Measurements from ENCODE around the gene CHRNA4. TPM values are rescaled to one million over a fixed set of nuclear protein-coding genes. Genes with fewer than 3 reads are reported as not detected.
"Not testable (repeated sequence)": the region's sequence is repeated elsewhere in the genome, so short reads cannot be mapped to it uniquely, and the experiment has no call there.

Gene CHRNA4
- total RNA-seq, 2 experiments from 2014 or later: not detected

DNA sequence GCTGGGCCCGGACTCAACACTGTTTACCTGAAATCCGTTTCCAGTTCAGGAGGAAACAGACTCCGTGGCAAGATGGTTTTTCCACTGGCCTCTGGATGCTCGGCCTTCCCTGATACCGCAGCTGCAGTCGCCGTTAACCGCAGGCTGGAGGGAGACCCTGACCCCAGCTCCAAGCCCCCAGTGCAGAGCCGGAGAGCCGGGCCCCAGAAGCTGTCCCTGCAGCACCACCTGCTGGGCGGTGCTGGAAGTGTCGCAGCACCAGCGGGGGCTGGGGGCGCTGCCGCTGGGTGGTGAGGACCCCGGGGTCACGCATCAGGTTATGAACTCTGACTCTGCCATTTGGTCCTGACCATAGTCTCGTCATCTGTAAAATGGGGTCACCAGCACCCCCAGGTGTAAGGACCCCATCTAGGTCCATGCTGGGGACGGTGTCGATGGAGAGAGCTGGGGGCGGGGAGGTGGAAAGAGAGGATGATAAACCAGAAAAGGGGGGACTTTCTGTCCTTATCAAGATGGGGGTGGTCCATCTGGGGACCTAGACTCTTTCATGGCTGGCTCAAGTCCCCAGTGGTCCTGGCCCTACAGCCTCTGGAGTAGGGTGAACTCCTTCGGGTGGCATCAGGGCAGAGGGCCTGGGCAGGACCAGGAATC lies 20.8 kb upstream of the CHRNA4 start:
- Mint-ChIP-seq H3K4me1 (no peaks in the 10 kb centered on the region), H3K27ac (no peak overlapping the region), H3K27me3 (peaks cover 13% of the 10 kb centered on the region), H3K9me3 (ENCODE audit: low read depth) (peaks cover 11% of the 10 kb centered on the region), H3K36me3 (ENCODE audit: low read depth) (no peaks in the 10 kb centered on the region), H3K4me3 (no peak overlapping the region)
- ChIA-PET POLR2A (interaction anchor here (1.2 kb wide), 1 partner anchor 159 kb away, joined by 5 read pairs; no protein-coding TSS in a partner anchor), CTCF (interaction anchor here (0.6 to 2.2 kb wide), 11 partner anchors 8 to 351 kb away, joined by 3 to 9 read pairs (median 4); no protein-coding TSS in a partner anchor)
- intact Hi-C loops (cut with DNase I, micrococcal nuclease): loop anchor here (1.0 to 5.0 kb wide), 6 partner anchors 73 to 325 kb away; no protein-coding TSS in a partner anchor
- peak; percentile 58 for ATAC-seq
- DNase-seq: peak; percentile 59

- intact Hi-C loops (cut with DNase I, micrococcal nuclease): loop anchor here (5.0 kb wide), 2 partner anchors 73 to 323 kb away; no protein-coding TSS in a partner anchor
- no peak overlapping the region for H3K27ac Mint-ChIP-seq
- no peaks in the 10 kb centered on the region for H3K36me3 Mint-ChIP-seq (ENCODE audit: low read depth)
These were observed 19.3 kb upstream of the CHRNA4 start for GRCh38 chr20:63380346-63380870.

GRCh38 chr20:63379872-63380271 lies 18.7 kb upstream of the CHRNA4 start:
- CTCF ChIA-PET: interaction anchor here (0.6 to 2.1 kb wide), 2 partner anchors 70 to 154 kb away, joined by 3 to 6 read pairs; no protein-coding TSS in a partner anchor
- H3K4me1 Mint-ChIP-seq; H3K9me3 Mint-ChIP-seq (ENCODE audit: low read depth); H3K36me3 Mint-ChIP-seq (ENCODE audit: low read depth); H3K27ac Mint-ChIP-seq; POLR2A ChIA-PET; DNase-seq; H3K4me3 Mint-ChIP-seq: not testable (repeated sequence)
- ATAC-seq: peak; percentile 30
- intact Hi-C loops (cut with DNase I, micrococcal nuclease): loop anchor here (5.0 kb wide), 2 partner anchors 73 to 323 kb away; no protein-coding TSS in a partner anchor
- H3K27me3 Mint-ChIP-seq: peaks cover 15% of the 10 kb centered on the region

More at GRCh38 chr20:63380346-63380870, 19.3 kb upstream of the CHRNA4 start:
- no peak overlapping the region for H3K4me3 Mint-ChIP-seq
- ChIA-PET CTCF (interaction anchor here (0.6 to 2.2 kb wide), 7 partner anchors 10 to 747 kb away, joined by 3 to 9 read pairs (median 4); no protein-coding TSS in a partner anchor), POLR2A (no interaction called here)
- DNase-seq (no peak), ATAC-seq (no peak)
- H3K27me3 Mint-ChIP-seq: peaks cover 16% of the 10 kb centered on the region
- peaks cover 2% of the 10 kb centered on the region for H3K4me1 Mint-ChIP-seq
- no peaks in the 10 kb centered on the region for H3K9me3 Mint-ChIP-seq (ENCODE audit: low read depth)

DNA sequence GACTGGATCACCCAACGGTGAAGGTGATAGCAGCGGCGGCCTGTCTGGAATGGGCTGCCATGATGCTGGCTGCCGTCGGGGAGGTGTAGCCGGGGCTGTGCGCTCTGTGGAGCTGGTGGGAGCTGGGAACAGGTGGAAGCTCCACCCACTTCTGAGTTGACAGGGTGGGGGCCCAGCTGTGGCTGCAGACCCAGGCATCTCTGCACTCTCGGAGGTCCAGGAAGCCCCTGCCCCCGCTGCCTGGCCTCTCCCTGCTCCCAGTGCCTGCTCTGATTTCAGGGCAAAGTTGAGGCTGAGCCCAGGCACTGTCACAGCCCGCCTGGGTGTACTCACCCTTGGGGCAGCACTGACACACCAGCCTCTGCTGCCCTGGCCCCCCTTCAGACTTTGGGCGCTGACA lies 18.1 kb upstream of the CHRNA4 start:
- Mint-ChIP-seq H3K27me3 (peaks cover 14% of the 10 kb centered on the region), H3K4me1 (peaks cover 2% of the 10 kb centered on the region), H3K9me3 (ENCODE audit: low read depth) (no peaks in the 10 kb centered on the region), H3K27ac (no peak overlapping the region), H3K36me3 (ENCODE audit: low read depth) (no peaks in the 10 kb centered on the region), H3K4me3 (no peak overlapping the region)
- ATAC-seq (no peak), DNase-seq (no peak)
- intact Hi-C loops (cut with DNase I, micrococcal nuclease): no loop called here
- CTCF ChIA-PET: no interaction called here
- POLR2A ChIA-PET: no interaction called here

DNA sequence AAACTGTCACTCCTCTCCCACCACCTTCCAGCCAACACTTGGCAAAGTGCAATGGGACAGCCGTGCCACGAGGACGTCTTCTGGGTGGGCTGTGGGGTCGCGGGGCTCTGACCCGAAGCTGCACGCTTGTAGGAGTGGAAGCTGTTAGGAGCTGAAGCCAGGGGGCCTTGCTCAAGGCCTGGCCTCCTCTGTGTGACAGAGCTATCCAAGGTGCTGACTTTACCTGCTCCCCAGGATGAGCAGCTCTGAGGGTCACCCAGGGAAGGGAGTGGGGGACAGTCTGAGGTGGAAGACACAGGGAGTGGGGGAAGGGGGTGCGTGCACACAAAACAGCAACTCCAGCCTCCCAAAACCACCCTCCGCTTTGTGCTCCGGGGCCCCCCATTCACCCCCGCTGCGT lies 17.5 kb upstream of the CHRNA4 start:
- Mint-ChIP-seq H3K4me3 (no peak overlapping the region), H3K36me3 (ENCODE audit: low read depth) (no peaks in the 10 kb centered on the region), H3K27ac (no peak overlapping the region), H3K9me3 (ENCODE audit: low read depth) (no peaks in the 10 kb centered on the region), H3K4me1 (peaks cover 2% of the 10 kb centered on the region), H3K27me3 (peaks cover 14% of the 10 kb centered on the region)
- ChIA-PET CTCF (interaction anchor here (1.5 kb wide), 1 partner anchor 69 kb away, joined by 4 read pairs; no protein-coding TSS in a partner anchor), POLR2A (no interaction called here)
- DNase-seq (no peak), ATAC-seq (no peak)
- intact Hi-C loops (cut with DNase I, micrococcal nuclease): no loop called here

DNA sequence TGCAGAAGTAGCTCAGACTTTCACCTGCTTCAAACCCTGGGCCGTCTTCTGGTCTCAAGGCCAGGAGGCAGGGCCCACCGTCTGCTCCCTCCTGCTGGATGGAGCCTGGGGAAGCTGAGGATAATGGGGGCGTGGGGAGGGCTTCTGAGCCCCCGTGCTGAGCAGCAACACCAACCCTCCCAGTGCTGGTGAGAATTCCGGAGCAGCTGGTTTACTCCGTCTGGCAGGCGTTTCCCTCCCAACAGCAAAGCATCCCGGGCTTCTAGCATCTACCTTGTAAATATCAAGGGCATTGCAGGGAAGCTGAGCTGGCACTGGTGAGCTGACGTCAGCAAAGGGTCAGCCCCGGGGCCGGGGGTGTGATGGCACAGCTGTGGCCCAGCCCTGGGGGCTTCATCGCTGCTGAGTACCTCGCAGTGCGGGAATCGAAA lies 16.8 kb upstream of the CHRNA4 start:
- DNase-seq: no peak
- ChIA-PET POLR2A (no interaction called here), CTCF (interaction anchor here (1.5 kb wide), 1 partner anchor 69 kb away, joined by 4 read pairs; no protein-coding TSS in a partner anchor)
- no peaks in the 10 kb centered on the region for H3K9me3 Mint-ChIP-seq (ENCODE audit: low read depth)
- no peak overlapping the region for H3K4me3 Mint-ChIP-seq
- H3K27ac Mint-ChIP-seq: no peak overlapping the region
- intact Hi-C loops (cut with DNase I, micrococcal nuclease): no loop called here
- H3K27me3 Mint-ChIP-seq: peaks cover 10% of the 10 kb centered on the region
- no peak for ATAC-seq
- no peaks in the 10 kb centered on the region for H3K36me3 Mint-ChIP-seq (ENCODE audit: low read depth)
- H3K4me1 Mint-ChIP-seq: peaks cover 2% of the 10 kb centered on the region

- intact Hi-C loops (cut with DNase I, micrococcal nuclease): no loop called here
- ChIA-PET POLR2A (no interaction called here), CTCF (interaction anchor here (0.8 to 1.5 kb wide), 2 partner anchors 68 to 70 kb away, joined by 3 to 4 read pairs; no protein-coding TSS in a partner anchor)
- H3K4me3 Mint-ChIP-seq: no peak overlapping the region
- ATAC-seq (no peak), DNase-seq (no peak)
- no peaks in the 10 kb centered on the region for H3K9me3 Mint-ChIP-seq (ENCODE audit: low read depth)
- peaks cover 10% of the 10 kb centered on the region for H3K27me3 Mint-ChIP-seq
- no peaks in the 10 kb centered on the region for H3K36me3 Mint-ChIP-seq (ENCODE audit: low read depth)
- peaks cover 2% of the 10 kb centered on the region for H3K4me1 Mint-ChIP-seq
- H3K27ac Mint-ChIP-seq: no peak overlapping the region
These were observed 16.2 kb upstream of the CHRNA4 start for GRCh38 chr20:63377256-63377941.

DNA sequence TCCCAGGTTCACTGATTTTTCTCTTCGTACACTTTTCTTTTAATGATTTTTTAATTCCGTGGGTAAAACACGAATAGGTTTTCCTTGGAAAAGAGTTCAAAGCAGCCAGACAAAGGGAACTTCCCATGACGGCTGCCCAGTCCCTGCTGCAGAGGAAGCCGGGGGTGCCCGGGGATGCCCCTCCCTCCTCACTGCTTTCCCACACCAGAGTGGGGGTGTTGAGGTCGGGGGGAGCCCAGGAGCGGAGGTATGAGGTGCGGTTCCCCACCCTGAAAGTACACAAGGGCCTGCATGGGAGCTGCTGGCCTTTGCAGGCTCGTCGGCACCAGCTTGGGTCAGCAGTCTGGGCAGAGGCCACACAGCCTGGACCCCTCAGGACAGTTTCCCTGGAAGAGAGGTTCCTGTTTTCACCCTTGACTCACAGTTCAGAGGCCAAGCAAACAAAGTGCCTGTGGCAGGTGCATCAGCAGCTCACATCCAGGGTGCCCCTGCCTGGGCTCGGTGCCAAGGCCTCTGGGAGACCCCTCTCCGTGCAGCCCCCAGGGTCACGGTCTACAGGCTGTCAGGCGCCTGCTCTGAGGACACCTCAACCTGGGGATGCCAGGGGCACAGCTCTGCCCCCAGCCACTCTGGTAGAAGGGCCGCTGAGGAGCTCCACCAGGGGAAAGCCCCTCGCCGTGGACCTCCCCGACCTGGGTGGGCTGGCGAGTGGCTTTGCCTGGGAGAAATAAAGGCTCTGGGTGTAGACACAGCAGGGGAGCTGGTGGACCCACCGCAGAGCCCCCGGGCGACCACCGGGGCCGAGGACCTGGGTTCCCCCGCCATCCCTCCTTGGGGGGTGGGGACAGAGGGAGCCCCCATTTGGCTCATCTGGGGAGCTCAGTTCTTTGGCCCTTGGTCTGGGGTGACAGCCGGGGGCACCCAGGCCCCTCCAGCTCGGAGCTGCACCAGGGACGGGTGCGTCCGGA lies 15.4 kb upstream of the CHRNA4 start:
- CTCF ChIA-PET: interaction anchor here (0.8 kb wide), 1 partner anchor 69 kb away, joined by 3 read pairs; no protein-coding TSS in a partner anchor

GRCh38 chr20:63375438-63375837 lies 14.3 kb upstream of the CHRNA4 start:
- DNase-seq: no peak
- Mint-ChIP-seq H3K27me3 (peaks cover 10% of the 10 kb centered on the region), H3K4me1 (peaks cover 2% of the 10 kb centered on the region), H3K4me3 (no peak overlapping the region), H3K9me3 (ENCODE audit: low read depth) (no peaks in the 10 kb centered on the region), H3K27ac (no peak overlapping the region), H3K36me3 (ENCODE audit: low read depth) (no peaks in the 10 kb centered on the region)
- intact Hi-C loops (cut with DNase I, micrococcal nuclease): no loop called here
- ChIA-PET CTCF (no interaction called here), POLR2A (no interaction called here)
- no peak for ATAC-seq

More for the DNA sequence above, 15.4 kb upstream of the CHRNA4 start:
- no peak for DNase-seq
- Mint-ChIP-seq H3K27me3 (peaks cover 10% of the 10 kb centered on the region), H3K4me1 (peaks cover 2% of the 10 kb centered on the region), H3K4me3 (no peak overlapping the region), H3K27ac (no peak overlapping the region), H3K9me3 (ENCODE audit: low read depth) (no peaks in the 10 kb centered on the region), H3K36me3 (ENCODE audit: low read depth) (no peaks in the 10 kb centered on the region)
- intact Hi-C loops (cut with DNase I, micrococcal nuclease): no loop called here
- POLR2A ChIA-PET: no interaction called here
- ATAC-seq: no peak

DNA sequence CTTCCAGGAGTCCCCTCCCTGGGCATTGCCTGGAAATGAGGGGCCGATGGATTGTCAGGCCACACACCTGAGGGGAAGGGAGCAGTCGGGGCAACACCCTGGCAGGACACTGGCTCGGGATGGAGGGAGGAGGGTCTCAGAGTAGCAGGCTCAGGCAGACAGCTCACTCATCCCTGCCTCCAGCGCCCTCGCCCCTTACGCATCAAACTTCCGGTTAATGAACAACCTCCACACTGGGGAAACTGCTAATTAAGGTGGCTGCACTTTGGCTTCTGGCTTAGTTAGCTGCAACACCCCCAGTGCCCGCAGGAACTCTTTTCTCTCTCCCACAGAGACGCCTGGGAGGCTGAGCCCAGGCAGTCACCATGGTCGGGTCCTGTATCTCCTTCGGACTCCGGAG lies 13.4 kb upstream of the CHRNA4 start:
- intact Hi-C loops (cut with DNase I, micrococcal nuclease): no loop called here
- Mint-ChIP-seq H3K36me3 (ENCODE audit: low read depth) (no peaks in the 10 kb centered on the region), H3K4me3 (no peak overlapping the region), H3K27ac (no peak overlapping the region), H3K4me1 (peaks cover 2% of the 10 kb centered on the region), H3K27me3 (peaks cover 10% of the 10 kb centered on the region), H3K9me3 (ENCODE audit: low read depth) (no peaks in the 10 kb centered on the region)
- CTCF ChIA-PET: interaction anchor here (0.6 kb wide), 1 partner anchor 30 kb away, joined by 3 read pairs; no protein-coding TSS in a partner anchor
- POLR2A ChIA-PET: no interaction called here
- DNase-seq (no peak), ATAC-seq (no peak)

- no peak for ATAC-seq
- DNase-seq: no peak
- intact Hi-C loops (cut with DNase I, micrococcal nuclease): no loop called here
- ChIA-PET POLR2A (no interaction called here), CTCF (interaction anchor here (0.6 to 1.0 kb wide), 3 partner anchors 9 to 64 kb away, joined by 3 to 4 read pairs (median 3); no protein-coding TSS in a partner anchor)
- Mint-ChIP-seq H3K4me3 (no peak overlapping the region), H3K4me1 (peaks cover 2% of the 10 kb centered on the region), H3K36me3 (ENCODE audit: low read depth) (no peaks in the 10 kb centered on the region), H3K27ac (no peak overlapping the region), H3K27me3 (peaks cover 8% of the 10 kb centered on the region), H3K9me3 (ENCODE audit: low read depth) (no peaks in the 10 kb centered on the region)
These were observed 12.8 kb upstream of the CHRNA4 start for GRCh38 chr20:63373996-63374395.
